Jurkat, Clone E6-1 (cell line): Measurements from ENCODE around the gene STX10.
"Not testable (repeated sequence)": the region's sequence is repeated elsewhere in the genome, so short reads cannot be mapped to it uniquely, and the experiment has no call there.

Experiments
- DNase-seq: peaks from one replicate; pipeline ENCODE4 v3.0.0-alpha.2; 2011; ENCODE audit warnings: low read depth, low spot score
- H3K4me3 ChIP-seq: 2 replicates; pipeline ENCODE4 v1.5.1; 2011; ENCODE audit warnings: mild to moderate bottlenecking, low read length, control low read depth, moderate library complexity

STX10 gene

GRCh38 chr19:13149628-13150186, 468 bp downstream of the STX10 start:
- no peak for DNase-seq
- H3K4me3 ChIP-seq = peak overlapping the region; percentile 97

GRCh38 chr19:13149173-13149627, 975 bp downstream of the STX10 start:
- DNase-seq = not testable (repeated sequence)
- H3K4me3 ChIP-seq = peak overlapping the region; percentile 97

- DNase-seq = no peak
- H3K4me3 ChIP-seq = no peak overlapping the region
Observed at GRCh38 chr19:13146763-13147563, 3.2 kb downstream of the STX10 start.

GRCh38 chr19:13139633-13140311, 10.4 kb downstream of the STX10 start:
- DNase-seq = no peak

GRCh38 chr19:13138916-13139198, 11.3 kb downstream of the STX10 start:
- no peak for DNase-seq
- no peak overlapping the region for H3K4me3 ChIP-seq

More at GRCh38 chr19:13139633-13140311, 10.4 kb downstream of the STX10 start:
- no peak overlapping the region for H3K4me3 ChIP-seq

GRCh38 chr19:13138171-13138915, 11.8 kb downstream of the STX10 start:
- DNase-seq = no peak
- H3K4me3 ChIP-seq = no peak overlapping the region

DNA sequence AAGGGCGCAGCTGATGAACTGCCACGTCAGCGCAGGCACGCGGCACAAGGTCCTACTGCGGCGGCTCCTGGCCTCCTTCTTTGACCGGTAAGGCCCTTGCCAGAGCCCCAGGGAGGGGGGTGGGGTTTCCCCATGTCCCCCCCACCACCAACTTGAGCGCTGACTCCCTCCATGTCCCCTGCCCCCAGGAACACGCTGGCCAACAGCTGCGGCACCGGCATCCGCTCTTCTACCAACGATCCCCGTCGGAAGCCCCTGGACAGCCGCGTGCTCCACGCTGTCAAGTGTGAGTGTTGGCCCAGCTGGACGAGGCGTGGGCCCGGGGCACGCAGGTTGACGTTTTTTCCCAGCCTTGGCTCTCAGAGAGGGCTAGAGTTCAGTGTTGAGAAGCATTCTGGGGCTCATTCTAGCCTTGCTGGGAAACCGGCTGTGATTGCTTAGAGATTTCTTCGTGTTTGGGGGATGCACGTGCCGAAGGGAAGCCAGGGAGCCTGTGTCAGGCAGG, 12.8 kb downstream of the STX10 start:
- no peak overlapping the region for H3K4me3 ChIP-seq
- no peak for DNase-seq

DNA sequence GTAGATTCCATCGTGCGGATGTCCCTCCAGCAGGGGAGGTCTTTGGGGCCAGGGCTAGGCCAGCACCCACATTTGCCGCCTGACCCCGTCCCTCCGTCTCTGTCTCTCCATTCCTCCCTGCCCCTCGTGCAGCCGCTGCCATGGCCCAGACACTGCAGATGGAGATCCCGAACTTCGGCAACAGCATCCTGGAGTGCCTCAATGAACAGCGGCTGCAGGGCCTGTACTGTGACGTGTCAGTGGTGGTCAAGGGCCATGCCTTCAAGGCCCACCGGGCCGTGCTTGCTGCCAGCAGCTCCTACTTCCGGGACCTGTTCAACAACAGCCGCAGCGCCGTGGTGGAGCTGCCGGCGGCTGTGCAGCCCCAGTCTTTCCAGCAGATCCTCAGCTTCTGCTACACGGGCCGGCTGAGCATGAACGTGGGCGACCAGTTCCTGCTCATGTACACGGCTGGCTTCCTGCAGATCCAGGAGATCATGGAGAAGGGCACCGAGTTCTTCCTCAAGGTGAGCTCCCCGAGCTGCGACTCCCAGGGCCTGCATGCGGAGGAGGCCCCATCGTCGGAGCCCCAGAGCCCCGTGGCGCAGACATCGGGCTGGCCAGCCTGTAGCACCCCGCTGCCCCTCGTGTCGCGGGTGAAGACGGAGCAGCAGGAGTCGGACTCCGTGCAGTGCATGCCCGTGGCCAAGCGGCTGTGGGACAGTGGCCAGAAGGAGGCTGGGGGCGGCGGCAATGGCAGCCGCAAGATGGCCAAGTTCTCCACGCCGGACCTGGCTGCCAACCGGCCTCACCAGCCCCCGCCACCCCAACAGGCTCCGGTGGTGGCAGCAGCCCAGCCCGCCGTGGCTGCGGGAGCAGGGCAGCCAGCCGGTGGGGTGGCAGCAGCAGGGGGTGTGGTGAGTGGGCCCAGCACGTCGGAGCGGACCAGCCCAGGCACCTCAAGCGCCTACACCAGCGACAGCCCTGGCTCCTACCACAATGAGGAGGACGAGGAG, 14.8 kb downstream of the STX10 start:
- no peak overlapping the region for H3K4me3 ChIP-seq

GRCh38 chr19:13134626-13135025, 15.5 kb downstream of the STX10 start:
- DNase-seq = no peak
- H3K4me3 ChIP-seq = no peak overlapping the region

More for the DNA sequence above, 14.8 kb downstream of the STX10 start:
- DNase-seq = no peak

DNA sequence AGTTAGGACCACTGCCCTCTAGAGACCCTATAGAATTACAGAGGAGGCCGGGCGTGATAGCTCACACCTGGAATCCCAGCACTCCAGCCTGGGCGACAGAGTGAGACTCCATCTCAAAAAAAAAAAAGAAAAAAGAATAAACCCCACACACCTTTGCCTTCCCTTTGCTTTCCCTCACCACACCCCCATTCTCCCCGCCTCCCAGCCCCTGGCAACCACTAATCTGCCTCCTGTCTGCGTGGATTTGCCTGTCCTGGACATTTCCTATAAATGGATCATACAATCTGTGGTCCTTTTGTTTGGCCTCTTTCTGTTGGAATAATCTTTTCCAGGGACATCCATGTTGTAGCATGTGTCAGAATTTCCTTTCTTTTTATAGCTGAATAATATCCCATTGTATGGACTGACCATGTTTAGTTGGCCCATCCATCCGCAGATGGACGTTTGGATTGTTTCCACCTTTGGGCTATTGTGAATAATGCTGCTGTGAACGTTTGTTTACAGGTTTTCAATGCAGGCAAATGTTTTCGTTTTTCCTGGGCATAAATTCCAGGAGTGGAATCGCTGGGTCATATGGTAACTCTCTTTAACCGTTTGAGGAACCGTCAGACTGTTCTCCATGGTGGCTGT, 16.8 kb downstream of the STX10 start:
- DNase-seq = no peak
- H3K4me3 ChIP-seq = no peak overlapping the region

DNA sequence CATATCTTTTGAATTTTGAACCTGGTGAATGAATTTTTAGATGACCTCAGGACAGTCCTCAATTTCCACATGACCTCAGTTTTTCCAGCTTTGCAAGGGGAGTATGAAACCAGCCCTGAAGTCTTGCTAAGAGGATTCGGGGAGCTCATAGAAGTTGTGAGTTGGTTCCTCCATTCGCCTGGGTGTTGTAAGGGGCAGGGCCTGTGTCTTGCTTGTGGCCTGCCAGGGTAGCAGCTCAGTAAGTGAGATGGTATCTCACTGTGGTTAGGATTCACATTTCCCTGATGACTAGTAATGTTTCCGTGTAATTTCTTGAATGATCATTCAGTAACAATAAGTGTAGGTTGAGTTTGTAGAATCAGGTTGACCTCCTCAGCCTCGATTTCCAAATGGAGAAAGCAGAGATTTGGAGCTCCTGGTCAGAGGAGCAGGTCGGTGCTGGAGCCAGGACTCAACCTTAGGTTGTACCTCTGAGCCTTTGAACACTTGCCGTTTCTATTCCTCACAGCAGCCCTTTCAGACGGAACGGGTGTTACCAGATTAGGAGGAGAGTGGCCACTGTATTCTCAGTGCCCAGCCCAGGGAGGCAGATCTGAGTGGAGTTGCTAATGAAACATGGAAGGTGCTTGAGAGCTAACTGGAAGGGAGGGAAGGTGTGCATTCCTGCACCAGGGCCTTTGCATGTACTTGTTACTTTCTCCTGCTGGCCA, 17.5 kb downstream of the STX10 start:
- no peak for DNase-seq
- no peak overlapping the region for H3K4me3 ChIP-seq

DNA sequence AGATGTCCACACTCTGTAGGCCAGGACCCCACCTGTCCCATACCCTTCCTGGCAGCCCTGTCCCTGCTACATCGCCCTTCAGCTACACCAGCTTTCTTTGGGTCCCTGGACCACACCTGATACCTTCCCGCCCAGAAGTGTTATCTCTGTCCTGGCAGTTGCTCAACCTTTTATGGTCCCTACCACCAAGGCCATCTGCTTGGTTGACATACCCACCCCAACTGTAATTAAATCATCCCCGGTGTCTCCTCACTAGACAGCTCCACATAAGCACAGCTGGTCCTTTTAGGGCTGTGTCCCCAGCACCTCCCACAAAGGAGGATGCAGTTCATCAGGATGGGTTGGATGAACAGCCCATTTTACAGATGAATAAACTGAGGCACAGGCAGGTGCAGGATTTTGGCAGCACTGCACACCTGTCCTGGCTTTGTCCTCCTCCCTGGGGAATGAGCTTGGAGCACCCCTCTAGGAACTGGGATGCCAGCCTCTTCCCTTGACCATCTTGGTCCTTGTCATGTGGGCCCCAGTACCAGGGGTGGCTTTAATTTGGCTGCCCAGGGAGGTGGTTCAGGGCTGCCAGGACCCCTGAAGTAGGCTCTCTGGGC, 19.2 kb downstream of the STX10 start:
- no peak overlapping the region for H3K4me3 ChIP-seq
- no peak for DNase-seq

DNA sequence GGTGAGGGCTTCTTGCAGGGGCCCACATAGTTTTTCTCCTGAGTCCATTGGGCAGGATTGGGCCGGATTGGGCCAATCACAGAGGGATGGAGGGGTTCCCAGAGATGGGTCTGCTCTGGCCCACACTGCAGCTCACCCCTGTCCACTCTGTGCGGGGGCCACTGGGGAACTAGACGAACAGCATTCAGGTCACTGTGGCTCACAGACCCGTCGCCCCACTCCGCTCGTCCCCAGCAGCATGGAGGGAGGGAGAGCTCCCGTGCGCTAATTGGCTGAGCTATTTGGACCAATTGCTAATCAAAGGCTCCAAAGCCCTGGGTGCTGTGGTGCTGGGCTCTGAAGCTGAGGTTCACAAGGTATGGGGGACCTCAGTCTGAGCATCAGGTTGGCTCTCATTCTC, 20.8 kb downstream of the STX10 start:
- no peak overlapping the region for H3K4me3 ChIP-seq
- no peak for DNase-seq

GRCh38 chr19:13128583-13128982, 21.6 kb downstream of the STX10 start:
- DNase-seq = no peak

GRCh38 chr19:13127811-13128575, 22.2 kb downstream of the STX10 start:
- H3K4me3 ChIP-seq = no peak overlapping the region
- no peak for DNase-seq

More at GRCh38 chr19:13128583-13128982, 21.6 kb downstream of the STX10 start:
- H3K4me3 ChIP-seq = no peak overlapping the region

GRCh38 chr19:13127051-13127450, 23.1 kb downstream of the STX10 start:
- H3K4me3 ChIP-seq = no peak overlapping the region
- no peak for DNase-seq
